ENCODE results near the gene GDPD3. TPM values are rescaled to one million over a fixed set of nuclear protein-coding genes. Genes with fewer than 3 reads are reported as not detected.

The GDPD3 gene
- total and polyA plus RNA-seq, 9 of the 15 experiments (the other 6 are each of a cell fraction or from before 2014, with no cell fraction given): 0.47 to 3.9 (median 1.1) TPM

DNA sequence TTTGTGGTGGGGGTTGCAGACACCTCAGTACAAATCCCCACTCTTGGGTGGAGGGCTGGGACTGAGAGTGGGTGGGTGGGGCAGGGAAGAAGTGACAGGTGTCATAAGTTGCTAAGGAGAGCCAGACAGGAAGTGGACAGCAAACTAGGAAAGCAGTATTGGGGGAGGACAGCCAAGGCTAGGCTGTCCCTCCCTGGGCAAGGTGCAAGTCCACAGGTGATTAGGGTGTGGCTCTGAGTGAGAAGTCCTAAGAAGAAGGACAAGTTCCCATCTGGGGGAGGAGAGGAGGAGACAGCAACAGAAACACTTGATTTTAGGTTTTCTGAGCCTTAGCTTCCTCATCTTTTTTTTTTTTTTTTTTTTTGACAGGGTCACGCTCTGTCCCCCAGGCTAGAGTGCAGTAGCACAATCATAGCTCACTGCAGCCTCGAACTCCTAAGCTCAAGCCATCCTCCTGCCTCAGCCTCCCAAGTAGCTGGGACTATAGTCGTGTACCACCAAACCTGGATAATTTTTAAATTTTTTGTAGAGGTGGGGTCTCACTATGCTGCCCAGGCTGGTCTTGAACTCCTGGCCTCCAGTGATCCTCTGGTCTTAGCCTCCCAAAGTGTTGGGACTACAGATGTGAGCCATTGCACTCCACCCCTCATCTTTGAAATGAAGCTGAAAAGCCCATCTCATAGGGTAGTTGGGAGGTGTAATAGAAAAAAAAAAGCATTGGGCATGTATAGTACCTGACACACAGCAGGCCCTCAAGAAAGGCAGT lies 7.2 kb upstream of the GDPD3 start (continued):
- TF ChIP-seq POLR2B (IDR thresholded peaks at IDR 0.05; ENCODE audit: low read depth, partially characterized antibody) (no peak), MAZ (CRISPR knock-in tag; conservative IDR thresholded peaks at IDR 0.05 in 1 of 2, IDR thresholded peaks at IDR 0.05 in 1 of 2) (no peak), ATF1 (CRISPR knock-in tag; IDR thresholded peaks at IDR 0.05) (no peak), ATF1 (tag; IDR thresholded peaks at IDR 0.05) (no peak), CBX5 (IDR thresholded peaks at IDR 0.05; ENCODE audit: borderline replicate concordance, low read depth) (no peak), DIDO1 (tag; IDR thresholded peaks at IDR 0.05; ENCODE audit: low read depth) (no peak), ZNF76 (CRISPR knock-in tag; IDR thresholded peaks at IDR 0.05; ENCODE audit: borderline replicate concordance) (no peak), MEF2D (tag; conservative IDR thresholded peaks at IDR 0.05; ENCODE audit: low read depth) (no peak), POLR3A (IDR thresholded peaks at IDR 0.05; ENCODE audit: borderline replicate concordance, extremely low read depth, insufficient read depth, insufficient read length) (no peak)
- TF ChIP-seq, protein P1, sequence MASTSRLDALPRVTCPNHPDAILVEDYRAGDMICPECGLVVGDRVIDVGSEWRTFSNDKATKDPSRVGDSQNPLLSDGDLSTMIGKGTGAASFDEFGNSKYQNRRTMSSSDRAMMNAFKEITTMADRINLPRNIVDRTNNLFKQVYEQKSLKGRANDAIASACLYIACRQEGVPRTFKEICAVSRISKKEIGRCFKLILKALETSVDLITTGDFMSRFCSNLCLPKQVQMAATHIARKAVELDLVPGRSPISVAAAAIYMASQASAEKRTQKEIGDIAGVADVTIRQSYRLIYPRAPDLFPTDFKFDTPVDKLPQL (IDR thresholded peaks at IDR 0.05; ENCODE audit: extremely low read depth, insufficient read length): no peak
- TF ChIP-seq, protein P2, sequence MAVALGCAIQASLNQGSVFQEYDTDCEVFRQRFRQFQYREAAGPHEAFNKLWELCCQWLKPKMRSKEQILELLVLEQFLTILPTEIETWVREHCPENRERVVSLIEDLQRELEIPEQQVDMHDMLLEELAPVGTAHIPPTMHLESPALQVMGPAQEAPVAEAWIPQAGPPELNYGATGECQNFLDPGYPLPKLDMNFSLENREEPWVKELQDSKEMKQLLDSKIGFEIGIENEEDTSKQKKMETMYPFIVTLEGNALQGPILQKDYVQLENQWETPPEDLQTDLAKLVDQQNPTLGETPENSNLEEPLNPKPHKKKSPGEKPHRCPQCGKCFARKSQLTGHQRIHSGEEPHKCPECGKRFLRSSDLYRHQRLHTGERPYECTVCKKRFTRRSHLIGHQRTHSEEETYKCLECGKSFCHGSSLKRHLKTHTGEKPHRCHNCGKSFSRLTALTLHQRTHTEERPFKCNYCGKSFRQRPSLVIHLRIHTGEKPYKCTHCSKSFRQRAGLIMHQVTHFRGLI (CRISPR knock-in tag; IDR thresholded peaks at IDR 0.05): no peak

Measured in K562 (cell line).